GM19238 (cell line): ENCODE measurements around the gene NIPAL3.
"Not testable (repeated sequence)": the region's sequence is repeated elsewhere in the genome, so short reads cannot be mapped to it uniquely, and the experiment has no call there.

Experiments used
- DNase-seq: peaks from one replicate; pipeline ENCODE4 v3.0.0; 2011; ENCODE audit warnings: low spot score; ENCODE audit not compliant: insufficient read length

NIPAL3 gene

DNA sequence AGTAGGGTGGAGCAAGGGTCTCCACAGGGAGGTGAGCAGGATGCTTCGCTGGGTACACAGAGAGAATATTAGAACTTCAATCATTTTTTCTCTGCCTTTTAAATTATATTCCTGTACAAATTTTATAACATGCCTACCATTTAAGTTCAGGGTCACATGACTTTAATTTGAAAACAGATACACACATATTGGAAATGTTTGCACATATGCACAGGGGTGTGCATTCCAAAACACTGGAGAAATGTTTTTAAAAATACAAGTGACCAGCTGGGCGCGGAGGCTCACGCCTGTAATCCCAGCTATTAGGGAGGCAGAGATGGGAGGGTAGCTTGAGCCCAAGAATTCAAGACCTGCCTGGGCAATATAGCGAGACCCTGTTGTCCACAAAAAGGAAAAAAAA, 39.7 kb downstream of the NIPAL3 start:
- DNase-seq, result no peak

DNA sequence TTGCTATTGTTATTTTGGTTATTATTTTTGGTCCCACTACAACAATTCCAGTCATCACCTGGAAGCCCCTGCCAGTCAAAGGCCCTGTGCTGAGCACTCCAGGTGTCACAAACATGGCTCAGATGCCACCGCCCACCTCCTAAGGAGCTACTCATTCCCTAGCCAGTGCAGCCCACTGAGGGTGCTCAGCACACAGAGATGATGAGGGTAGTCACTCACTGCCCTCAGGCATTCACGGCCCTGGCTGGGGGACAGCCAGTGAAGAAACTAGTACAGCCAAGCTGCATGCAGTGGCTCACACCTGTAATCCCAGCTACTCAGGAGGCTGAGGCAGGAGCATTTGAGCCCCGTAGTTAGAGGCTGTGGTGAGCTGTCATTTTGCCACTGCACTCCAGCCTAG, 42.3 kb downstream of the NIPAL3 start:
- DNase-seq, result no peak

DNA sequence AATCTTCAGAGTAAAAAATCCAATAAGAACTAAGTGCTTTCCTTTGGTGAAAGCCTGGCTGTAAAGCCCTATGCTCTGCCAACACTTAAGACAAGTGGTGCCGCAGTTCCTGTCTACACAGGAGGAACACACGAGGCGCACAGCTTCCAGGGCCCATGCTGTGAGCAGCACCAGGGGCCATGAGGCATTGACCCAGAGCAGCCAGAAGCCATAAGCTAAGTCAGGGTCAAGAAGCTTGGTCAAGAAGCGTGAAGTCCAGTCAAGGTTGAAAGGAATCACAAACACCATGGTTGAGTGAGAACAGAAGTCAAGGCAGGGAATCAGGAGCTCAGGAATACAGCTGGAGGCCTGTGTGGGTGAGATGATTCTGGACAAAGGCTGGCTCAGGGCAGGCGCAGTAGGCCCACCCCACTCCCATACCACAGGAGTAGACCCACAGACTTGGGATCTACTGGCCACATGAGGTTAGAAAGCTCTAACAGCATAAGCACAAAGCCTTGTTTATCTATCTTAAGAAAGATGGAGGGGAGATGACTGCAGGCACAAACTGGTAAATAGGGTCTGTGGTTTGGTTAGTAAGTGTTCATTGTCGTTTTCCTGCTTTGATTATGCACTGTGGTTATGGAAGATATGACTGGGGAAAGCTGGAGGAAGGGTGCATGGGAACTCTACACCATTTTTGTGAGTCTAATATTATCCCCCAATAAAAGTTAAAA, 44.1 kb downstream of the NIPAL3 start:
- DNase-seq, result no peak

DNA sequence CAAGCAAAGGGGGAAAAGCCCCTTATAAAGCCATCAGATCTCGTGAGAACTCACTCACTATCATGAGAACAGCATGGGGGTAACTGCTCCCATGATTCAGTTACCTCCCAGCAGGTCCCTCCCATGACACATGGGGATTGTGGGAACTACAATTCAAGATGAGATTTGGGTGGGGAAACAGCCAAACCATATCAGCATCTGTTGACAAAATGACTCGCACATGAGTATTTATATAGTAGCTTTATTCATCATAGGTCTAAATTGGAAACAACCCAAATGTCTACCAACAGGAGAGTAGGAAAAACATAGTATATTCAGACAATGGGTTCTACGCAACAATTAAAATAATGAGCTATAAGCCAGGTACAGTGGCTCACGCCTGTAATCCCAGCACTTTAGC, 46.5 kb downstream of the NIPAL3 start:
- not testable (repeated sequence) for DNase-seq

DNA sequence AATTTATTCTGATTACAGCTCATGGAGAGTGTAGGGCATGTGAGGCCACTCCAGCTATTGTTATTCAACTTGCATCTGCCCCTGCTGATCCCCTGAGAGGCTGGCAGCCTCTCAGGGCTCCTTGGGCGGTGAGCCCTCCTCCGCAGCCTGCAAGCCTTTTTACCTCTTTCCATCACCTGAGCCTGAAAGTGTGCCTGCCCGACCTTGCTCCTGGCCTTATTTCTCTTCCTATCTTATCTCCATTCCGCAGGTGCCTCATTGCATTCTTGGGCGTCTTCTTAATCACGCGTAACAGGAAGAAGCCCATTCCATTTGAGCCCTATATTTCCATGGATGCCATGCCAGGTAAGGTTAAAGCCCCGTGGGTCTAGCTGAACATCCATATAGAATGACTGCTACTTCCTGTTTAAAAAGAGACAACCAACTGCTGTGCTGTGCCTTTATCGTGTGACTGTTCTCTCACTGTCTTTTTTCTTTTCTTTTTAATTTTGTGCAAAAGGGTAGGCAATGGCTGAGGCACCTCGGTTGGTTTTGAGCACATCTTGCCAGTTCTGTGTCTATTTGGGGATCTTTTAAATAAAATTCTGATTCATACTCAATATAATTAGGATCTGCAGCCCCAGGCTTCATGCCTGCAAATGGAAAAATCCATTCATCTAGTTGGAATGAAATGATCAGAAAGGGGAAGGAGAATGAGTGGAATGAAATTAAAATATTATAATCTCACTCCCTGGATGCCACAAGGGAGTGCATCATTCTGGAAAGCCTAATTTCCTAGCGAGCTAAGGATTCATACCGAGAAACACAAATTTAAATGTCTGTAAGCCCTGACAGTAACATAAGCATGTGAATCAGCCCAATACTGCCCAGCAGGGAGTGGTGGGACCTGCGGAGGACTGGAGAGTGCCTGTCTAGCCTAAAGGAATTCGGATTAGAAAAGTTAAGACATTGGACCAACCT, 48.5 kb downstream of the NIPAL3 start:
- no peak for DNase-seq

DNA sequence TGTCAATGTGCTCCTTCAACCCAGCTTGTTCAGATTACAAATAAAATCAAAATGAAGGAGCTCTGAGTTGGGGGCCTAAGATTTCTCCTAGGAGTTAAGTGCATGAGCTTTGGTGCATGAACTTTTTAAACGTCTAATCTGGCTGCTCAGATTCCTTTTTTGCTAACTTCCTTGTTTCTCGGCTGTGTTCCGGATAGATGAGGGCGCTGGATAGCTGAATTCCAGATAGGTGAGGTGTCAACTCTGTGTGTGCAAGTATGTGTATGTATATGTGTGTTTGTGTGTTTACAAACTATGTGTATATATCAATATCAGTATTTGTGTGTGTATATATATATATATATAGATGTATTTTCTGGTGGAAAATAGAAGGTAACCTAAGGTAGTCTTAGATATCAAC, 49.5 kb downstream of the NIPAL3 start:
- no peak for DNase-seq

DNA sequence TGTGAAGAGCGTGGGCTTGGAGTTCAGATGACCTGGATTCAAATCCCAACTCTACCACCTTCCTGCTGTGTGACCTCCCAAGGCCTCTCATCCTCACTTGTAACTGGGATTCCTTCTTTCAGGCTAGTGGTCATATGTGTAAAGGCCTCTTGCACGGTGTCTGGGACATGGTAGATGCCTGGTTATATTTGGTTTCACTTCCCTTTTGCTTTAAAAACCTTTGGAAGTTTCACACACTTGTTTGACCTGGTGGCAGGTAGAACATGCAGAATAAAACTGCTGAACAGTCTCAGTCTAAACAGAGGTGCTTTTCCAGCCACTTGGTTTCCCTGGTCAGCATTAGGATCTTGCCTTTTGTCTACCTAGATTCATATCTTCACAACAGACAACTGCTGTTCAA, 50.0 kb downstream of the NIPAL3 start:
- DNase-seq, result no peak

DNA sequence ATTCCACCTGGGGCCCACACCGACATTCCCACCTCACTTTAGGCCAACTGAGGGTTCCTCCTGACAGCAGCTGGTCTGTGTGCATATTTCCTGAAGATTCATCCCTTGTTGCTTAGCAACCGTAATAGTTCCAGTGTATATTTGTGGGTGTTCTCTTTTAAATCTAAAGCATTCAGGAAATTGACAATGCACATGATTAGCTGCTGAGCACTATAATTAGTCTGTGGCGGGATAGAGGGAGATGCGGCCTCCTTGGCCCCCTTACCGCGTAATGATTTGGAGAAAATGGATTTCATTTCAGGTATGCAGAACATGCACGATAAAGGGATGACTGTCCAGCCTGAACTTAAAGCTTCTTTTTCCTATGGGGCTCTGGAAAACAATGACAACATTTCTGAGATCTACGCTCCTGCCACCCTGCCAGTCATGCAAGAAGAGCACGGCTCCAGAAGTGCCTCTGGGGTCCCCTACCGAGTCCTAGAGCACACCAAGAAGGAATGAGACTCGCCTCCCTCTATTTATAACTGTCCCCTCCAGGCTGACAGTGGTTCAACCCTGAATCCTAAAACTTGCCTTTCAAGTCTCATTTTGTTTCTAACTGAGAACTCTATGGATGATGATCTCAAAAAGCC, 53.2 kb downstream of the NIPAL3 start:
- no peak for DNase-seq

DNA sequence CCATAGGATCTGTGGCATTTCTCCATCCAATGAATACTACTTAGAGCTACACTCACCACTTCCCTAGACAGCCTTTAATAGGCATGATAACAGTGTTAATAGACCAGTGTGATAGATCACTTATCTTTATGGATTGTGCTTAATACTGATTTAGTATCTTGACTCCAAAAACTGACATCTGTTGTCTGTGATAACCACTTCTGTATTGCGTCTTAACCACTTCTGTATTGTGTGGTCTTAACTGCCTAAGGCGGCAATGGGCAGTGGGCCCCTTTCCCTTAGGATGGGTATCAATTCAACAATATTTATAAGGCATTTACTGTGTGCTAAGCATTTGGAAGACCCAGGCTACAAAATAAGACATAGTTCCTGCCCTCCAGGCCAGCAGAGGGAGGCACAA, 55.0 kb downstream of the NIPAL3 start:
- no peak for DNase-seq

DNA sequence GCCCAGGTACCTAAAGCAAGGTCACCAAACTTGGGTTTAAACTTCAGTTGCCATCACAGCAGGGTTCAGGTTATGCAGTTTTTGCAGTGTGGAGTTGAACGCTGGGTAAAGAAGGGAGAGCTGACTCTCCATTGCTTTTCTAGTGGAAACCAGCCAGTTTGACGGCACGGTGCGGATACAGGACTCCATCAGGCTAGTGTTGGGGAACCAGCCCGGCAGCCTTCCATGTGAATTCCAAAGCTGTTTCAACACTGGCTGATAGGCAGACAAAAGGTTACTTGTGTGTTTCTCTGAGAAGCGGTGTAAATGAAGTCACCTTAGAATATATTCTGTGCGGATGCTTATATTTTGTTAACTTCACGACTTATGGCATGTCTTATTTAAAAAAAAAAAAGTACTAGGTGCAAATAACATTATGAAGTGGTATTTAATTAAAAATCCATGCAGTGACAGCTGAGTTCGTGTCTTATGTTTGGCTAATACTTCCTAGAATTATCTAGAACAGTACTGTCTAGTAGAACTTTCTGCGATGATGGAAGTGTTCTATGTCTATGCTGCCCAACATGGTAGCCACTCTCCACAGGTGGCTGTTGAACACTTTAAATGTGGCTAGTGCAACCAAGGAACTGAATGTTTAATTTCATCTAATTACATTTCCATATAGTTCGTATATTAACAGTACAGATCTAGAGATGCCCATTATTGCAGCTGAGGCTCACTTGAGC, 57.1 kb downstream of the NIPAL3 start:
- DNase-seq, result no peak

DNA sequence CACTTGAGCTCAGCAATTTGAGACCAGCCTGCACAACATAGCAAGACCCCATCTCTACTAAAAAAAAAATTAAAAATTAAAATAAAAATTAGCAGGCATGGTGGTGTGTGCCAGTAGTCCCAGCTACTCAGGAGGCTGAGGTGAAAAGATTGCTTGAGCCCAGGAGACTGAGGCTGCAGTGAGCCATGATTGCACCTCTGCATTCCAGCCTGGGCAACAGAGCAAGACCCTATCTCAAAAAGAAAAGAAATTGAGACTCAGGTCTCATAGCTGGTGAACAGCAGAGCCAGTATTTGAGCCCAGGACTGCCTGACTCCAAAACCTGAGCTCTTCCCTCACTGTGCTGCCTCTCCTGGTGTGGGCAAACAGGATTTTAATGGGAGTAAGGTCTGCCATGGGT, 58.6 kb downstream of the NIPAL3 start:
- no peak for DNase-seq

DNA sequence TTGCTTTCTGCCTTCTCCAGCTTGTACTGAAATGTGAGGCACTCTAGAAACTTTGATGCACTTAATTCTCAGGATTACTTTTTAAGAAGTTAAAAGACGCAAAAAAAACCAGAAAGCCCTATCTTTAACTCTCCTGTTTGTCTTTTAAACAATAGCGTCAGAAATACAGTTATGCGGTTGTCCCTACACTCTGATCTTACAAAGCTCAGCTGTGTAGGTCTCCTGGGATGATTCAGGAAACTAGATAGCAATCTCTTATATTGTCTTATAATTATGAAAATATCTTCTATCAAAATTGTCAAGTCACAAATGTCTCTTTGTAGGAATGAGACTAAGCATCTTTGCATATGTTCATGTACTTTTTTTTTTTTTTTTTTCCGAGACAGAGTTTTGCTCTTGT, 60.1 kb downstream of the NIPAL3 start:
- DNase-seq, result no peak

DNA sequence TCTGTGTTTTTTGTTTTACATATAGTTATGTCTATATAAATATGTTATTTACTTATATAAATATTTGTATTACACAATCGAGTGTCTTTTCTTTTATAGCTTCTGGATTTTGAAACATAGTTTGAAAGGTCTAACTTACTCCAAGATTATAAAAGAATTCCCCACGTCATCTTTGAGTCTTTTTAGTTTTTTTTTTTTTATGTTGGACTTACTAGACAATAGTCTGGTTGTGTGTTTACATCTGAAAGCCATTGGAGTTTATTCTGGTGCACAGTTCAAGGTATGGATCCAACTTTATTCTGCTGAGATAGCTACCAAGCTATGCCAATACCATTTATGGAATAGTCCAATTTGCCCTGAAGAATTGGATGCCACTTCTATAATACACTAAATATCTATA, 61.0 kb downstream of the NIPAL3 start:
- no peak for DNase-seq

DNA sequence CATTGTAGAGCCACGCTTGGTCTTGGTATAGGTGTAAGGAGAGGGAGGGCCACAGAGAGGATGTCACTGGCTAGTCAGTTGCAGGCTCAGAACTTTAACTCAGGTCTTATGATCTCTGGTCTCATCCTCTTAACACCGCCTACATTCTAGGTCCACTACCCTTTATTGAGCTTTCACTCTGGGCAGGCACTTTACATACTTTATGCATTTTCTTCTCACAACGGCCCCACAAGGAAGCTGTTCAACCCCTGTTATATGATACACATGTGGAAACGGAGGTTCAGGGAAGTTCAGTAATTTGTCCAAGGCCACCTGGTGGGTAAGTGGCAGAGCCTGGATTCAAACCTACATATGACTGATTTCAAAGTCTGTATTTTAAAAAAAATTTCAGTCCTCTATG, 61.7 kb downstream of the NIPAL3 start:
- DNase-seq, result no peak

DNA sequence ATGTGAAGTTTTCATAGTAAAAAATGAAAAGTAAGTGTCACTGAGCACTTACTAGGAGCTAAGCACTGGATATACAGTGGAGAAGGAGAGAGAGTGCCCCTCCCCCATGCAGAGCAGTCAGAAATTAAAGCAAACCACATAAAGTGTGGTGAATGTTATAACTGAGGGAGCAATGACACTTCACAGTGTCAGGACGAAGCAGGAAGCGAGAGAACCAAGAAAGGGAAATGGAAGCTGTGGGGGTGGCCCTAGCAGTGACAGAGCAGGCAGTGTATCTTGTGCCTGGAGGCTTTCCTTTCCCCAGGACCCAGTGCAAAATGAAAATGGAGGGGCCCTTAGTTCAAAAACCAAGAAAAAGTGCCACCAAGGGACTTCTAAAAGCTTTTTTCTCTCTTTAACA, 65.5 kb downstream of the NIPAL3 start:
- DNase-seq, result peak; percentile 57

DNA sequence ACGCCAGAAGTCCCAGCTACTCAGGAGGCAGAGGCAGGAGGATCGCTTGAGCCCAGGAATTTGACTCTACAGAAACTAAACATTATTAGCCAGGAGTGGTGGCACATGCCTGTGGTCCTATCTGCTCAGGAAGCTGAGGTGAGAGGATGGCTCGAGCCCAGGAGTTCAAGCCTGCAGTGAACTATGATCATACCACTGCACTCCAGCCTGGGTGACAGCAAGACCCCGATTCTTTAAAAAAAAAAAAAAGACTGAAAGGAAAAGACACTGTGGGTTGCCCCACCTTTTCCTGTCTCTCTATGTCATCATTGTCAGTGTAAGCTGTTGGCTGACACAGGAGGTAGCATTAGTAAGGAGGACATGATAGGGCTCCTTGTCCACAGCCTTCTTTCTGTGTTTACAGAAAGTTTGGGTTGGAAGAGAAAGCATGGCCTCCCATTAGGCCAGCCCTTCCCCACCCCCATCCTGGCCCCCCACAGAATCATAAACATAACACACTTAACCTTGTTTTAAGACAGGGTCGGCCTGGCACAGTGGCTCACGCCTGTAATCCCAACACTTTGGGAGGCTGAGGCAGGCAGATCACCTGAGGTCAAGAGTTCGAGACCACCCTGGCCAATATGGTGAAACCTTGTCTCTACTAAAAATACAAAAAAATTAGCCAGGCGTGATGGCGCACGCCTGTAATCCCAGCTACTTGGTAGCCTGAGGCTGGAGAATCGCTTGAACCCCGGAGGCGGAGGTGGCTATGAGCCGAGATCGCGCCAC, 66.4 kb downstream of the NIPAL3 start:
- DNase-seq, result no peak

DNA sequence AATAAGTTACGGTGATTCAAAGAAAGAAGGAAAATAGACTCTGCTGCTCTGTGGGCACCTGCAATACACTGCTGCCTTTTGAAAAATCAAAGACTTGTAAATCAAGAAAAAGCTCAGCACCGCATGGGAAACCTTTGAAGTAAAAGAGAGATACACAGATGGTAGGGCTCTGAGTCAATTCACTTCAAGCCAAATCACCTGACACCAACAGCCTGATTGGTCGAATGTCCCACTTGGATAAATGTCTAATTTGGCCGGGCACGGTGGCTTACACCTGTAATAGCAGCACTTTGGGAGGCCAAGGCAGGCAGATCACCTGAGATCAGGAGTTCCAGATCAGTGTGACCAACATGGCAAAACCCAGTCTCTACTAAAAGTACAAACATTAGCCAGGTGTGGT, 67.8 kb downstream of the NIPAL3 start:
- no peak for DNase-seq

DNA sequence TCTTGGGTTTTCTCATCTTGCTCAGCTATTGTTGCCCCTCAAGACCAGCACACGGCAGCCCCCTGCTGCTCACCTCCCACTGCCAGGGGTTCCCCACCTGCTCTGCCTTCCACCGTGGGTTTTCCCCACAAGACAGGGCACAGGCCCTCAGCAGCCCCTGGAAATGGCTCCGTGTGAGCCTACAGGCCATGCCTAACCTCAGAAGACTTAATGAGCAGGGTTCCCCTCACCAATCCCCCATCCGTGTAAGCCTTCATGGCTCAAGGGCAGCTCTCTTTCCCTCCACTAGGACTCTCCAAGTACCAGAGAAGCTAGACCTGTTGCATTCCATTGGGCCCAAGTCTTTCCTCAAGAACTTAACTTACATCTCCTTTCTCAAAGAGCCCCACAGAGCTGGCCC, 68.6 kb downstream of the NIPAL3 start:
- DNase-seq, result no peak

DNA sequence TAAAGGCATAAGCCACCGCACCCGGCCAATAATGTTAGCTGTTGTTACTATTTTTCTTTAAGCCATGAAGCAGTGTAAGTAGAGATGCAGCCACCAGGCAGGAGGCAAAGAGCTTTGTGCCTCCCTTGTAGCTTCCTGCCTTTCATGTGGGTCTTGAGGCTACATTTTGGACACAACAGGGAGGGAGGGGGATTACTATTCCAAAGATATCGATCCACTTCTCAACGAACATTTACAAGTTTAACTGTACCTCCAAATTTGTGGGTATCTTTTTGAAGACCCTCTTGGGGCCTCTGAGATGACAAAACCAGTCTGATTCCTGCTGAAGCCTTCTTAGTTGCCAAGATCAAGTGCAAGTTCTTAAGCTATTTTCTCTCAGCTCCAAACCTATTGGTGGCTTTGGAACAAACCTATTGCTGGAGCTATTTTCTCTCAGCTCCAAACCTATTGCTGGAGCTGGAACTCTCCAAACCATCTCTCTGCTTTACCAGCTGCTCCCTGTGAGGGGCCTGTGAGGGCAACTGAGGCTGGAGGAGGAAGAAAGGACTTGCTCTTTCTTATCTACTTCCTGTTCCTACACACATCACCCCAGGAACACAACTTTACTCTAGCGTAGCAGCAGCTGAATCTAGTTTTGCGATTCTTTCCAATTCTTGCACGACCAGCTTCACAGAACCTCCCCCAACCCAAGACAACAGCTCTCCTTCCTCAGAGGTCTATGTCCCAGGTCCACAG, 70.9 kb downstream of the NIPAL3 start:
- DNase-seq, result no peak

DNA sequence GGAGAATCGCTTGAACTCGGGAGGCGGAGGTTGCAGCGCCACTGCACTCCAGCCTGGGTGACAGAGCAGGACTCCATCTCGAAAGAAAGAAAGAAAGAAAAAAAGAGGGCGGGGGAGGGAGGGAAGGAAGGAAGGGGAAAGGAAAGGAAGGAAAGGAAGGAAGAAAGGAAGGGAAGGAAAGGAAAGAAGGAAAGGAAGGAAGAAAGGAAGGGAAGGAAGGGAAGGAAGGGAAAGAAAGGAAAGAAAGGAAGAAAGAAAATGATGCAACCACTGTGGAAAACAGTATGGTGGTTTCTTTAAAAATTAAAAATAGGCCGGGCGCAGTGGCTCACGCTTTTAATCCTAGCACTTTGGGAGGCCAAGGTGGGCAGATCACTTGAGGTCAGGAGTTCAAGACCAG, 71.9 kb downstream of the NIPAL3 start:
- no peak for DNase-seq
